ENCODE data around the gene TRIM52. TPM values are rescaled to one million over a fixed set of nuclear protein-coding genes. Genes with fewer than 3 reads are reported as not detected.
"Not testable (repeated sequence)": the region's sequence is repeated elsewhere in the genome, so short reads cannot be mapped to it uniquely, and the experiment has no call there.

The TRIM52 gene
- total and polyA plus RNA-seq, 9 of the 15 experiments (the other 6 are each of a cell fraction or from before 2014, with no cell fraction given) = 3.3 to 21.9 (median 13.5) TPM

DNA sequence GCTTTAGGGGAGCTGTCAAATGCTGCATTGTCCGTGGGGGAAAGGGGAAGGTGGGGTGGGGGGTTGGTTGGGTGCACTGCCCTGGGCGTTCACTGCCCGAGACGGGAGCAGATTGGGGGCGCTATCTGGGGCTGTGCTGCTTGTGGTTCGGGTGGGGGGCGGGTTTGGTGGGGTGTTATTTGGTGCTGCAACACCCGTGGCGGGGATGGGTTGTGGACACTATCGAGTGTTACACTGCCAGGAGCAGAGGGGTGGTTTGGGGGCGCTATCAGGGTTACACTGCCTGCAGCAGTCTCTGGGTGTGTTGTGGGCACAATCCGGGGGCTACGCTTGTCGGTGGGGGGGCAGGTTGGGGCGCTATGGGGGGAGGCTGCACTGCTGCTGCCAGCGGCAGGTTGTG is 21.5 kb upstream of the TRIM52 start:
- Histone ChIP-seq H3K4me3 (peak overlapping the region; percentile 86), H3K9ac (ENCODE audit: insufficient read depth in 1 of 2, low read depth in 2 of 2, low read length in 2 of 2) (peak overlapping the region in 1 of 2 experiments; percentile 99; a peak in 2 of 4 replicates), H3K36me3 (ENCODE audit: control insufficient read depth, insufficient read depth, low read length) (peaks cover 41% of the 10 kb centered on the region; the same call in 1 of the 3 replicates), H3K79me2 (ENCODE audit: control insufficient read depth, insufficient read depth, low read length) (peaks cover 72% of the 10 kb centered on the region), H3K4me1 (replicated peaks in 1 of 2; ENCODE audit: control insufficient read depth in 2 of 2, insufficient read depth in 2 of 2, low read length in 2 of 2) (peaks cover 0 to 24% of the 10 kb centered on the region in 2 experiments; a peak in 3 of 5 replicates)
- H3K27ac ChIP-seq (ENCODE audit: extremely low read depth, low read depth, low read length); CTCF ChIA-PET (ENCODE audit: low intra/inter-chr PET ratio); H3K27me3 ChIP-seq (ENCODE audit: control insufficient read depth in 2 of 2, insufficient read depth in 2 of 2, low read length in 2 of 2); H4K20me1 ChIP-seq (replicated peaks; ENCODE audit: control insufficient read depth, insufficient read depth, low read length); H2AFZ ChIP-seq (ENCODE audit: low read depth, low read length); H3K4me2 ChIP-seq (ENCODE audit: insufficient read depth, low read length); ATAC-seq; DNase-seq (ENCODE audit: extremely low read depth in 1 of 4, low spot score in 3 of 4); FAIRE-seq; in situ Hi-C loops (cut with MboI); BruUV-seq (replicated peaks); H3K9me1 ChIP-seq (ENCODE audit: control insufficient read depth, insufficient read depth, low read length); intact Hi-C loops (cut with micrococcal nuclease); H3K9me3 ChIP-seq (replicated peaks; ENCODE audit: control insufficient read depth, insufficient read depth, low read depth, low read length): not testable (repeated sequence)
- WGBS (ENCODE audit: insufficient coverage, low coverage, missing lambda C conversion rate) = 26% methylated on average over 8 of the region's 16 CpGs
- POLR2A ChIA-PET = interaction anchor here (0.5 kb wide), 1 partner anchor 770 kb away, joined by 4 read pairs; no protein-coding TSS in a partner anchor

DNA sequence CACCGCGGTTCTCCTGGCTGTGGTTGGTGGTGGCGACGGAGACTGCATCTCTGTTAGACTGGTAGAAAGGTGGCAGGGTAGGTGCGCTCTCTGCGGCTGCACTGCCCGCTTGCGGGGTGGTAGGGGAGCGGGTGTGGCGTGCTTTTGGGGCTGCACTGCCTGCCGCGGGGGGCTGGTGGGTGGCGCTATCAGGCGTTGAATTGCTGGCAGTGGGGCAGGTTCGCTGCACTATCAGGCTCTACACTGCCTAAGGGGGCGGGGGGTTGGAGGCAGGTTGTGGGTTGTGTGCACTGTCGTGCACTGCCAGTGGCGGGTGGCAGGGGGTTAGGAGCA is 21.0 kb upstream of the TRIM52 start:
- peak overlapping the region; percentile 86 for H3K4me3 ChIP-seq
- no peak overlapping the region for H2AFZ ChIP-seq (ENCODE audit: low read depth, low read length)
- ATAC-seq (peak; percentile 23), FAIRE-seq (no peak), DNase-seq (ENCODE audit: extremely low read depth in 1 of 4, low spot score in 3 of 4) (peak in 2 of 4 experiments; percentile 37 to 41)
- ChIA-PET POLR2A (interaction anchor here (0.5 to 1.7 kb wide), 9 partner anchors 11 to 769 kb away, joined by 3 to 10 read pairs (median 3); partner anchors contain the start of gene RACK1), CTCF (ENCODE audit: low intra/inter-chr PET ratio) (no interaction called here)
- in situ Hi-C loops (cut with MboI) (no loop called here), intact Hi-C loops (cut with micrococcal nuclease) (no loop called here)
- H3K79me2 ChIP-seq (ENCODE audit: control insufficient read depth, insufficient read depth, low read length) = peaks cover 68% of the 10 kb centered on the region
- H3K27ac ChIP-seq (ENCODE audit: extremely low read depth, low read depth, low read length) = peak overlapping the region; percentile 98; the same call in 2 of the 3 replicates
- no peaks in the 10 kb centered on the region for H3K27me3 ChIP-seq (ENCODE audit: control insufficient read depth in 2 of 2, insufficient read depth in 2 of 2, low read length in 2 of 2)
- WGBS (ENCODE audit: insufficient coverage, low coverage, missing lambda C conversion rate) = 5% methylated on average over 14 of the region's 18 CpGs
- H4K20me1 ChIP-seq (replicated peaks; ENCODE audit: control insufficient read depth, insufficient read depth, low read length) = peaks cover 5% of the 10 kb centered on the region; the same call in 1 of the 2 replicates
- peaks cover 37% of the 10 kb centered on the region; the same call in 1 of the 3 replicates for H3K36me3 ChIP-seq (ENCODE audit: control insufficient read depth, insufficient read depth, low read length)
- H3K9ac ChIP-seq (ENCODE audit: insufficient read depth in 1 of 2, low read depth in 2 of 2, low read length in 2 of 2) = peak overlapping the region; percentile 89 to 99; a peak in 3 of 4 replicates
- peaks cover 0 to 24% of the 10 kb centered on the region in 2 experiments; a peak in 3 of 5 replicates for H3K4me1 ChIP-seq (replicated peaks in 1 of 2; ENCODE audit: control insufficient read depth in 2 of 2, insufficient read depth in 2 of 2, low read length in 2 of 2)
- BruUV-seq (replicated peaks) = no TSS peak
- no peaks in the 10 kb centered on the region for H3K9me1 ChIP-seq (ENCODE audit: control insufficient read depth, insufficient read depth, low read length)
- peak overlapping the region; percentile 97 for H3K4me2 ChIP-seq (ENCODE audit: insufficient read depth, low read length)
- no peaks in the 10 kb centered on the region for H3K9me3 ChIP-seq (replicated peaks; ENCODE audit: control insufficient read depth, insufficient read depth, low read depth, low read length)
- TF ChIP-seq, protein P1, sequence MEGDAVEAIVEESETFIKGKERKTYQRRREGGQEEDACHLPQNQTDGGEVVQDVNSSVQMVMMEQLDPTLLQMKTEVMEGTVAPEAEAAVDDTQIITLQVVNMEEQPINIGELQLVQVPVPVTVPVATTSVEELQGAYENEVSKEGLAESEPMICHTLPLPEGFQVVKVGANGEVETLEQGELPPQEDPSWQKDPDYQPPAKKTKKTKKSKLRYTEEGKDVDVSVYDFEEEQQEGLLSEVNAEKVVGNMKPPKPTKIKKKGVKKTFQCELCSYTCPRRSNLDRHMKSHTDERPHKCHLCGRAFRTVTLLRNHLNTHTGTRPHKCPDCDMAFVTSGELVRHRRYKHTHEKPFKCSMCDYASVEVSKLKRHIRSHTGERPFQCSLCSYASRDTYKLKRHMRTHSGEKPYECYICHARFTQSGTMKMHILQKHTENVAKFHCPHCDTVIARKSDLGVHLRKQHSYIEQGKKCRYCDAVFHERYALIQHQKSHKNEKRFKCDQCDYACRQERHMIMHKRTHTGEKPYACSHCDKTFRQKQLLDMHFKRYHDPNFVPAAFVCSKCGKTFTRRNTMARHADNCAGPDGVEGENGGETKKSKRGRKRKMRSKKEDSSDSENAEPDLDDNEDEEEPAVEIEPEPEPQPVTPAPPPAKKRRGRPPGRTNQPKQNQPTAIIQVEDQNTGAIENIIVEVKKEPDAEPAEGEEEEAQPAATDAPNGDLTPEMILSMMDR (IDR thresholded peaks at IDR 0.05 in 2 of 3, conservative IDR thresholded peaks at IDR 0.05 in 1 of 3; ENCODE audit: insufficient read depth in 2 of 3, low read depth in 1 of 3, low read length in 3 of 3) = 0 out of 6 replicates have a peak, but pooled peaks of 1 of the 3 experiments have one; percentile 19
- no peak for TF ChIP-seq MCM7 (IDR thresholded peaks at IDR 0.05)
- TF ChIP-seq KDM5B (IDR thresholded peaks at IDR 0.05; ENCODE audit: insufficient replicate concordance, low read depth, low read length) = no peak
- TF ChIP-seq, protein P2, sequence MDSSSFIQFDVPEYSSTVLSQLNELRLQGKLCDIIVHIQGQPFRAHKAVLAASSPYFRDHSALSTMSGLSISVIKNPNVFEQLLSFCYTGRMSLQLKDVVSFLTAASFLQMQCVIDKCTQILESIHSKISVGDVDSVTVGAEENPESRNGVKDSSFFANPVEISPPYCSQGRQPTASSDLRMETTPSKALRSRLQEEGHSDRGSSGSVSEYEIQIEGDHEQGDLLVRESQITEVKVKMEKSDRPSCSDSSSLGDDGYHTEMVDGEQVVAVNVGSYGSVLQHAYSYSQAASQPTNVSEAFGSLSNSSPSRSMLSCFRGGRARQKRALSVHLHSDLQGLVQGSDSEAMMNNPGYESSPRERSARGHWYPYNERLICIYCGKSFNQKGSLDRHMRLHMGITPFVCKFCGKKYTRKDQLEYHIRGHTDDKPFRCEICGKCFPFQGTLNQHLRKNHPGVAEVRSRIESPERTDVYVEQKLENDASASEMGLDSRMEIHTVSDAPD (CRISPR knock-in tag; IDR thresholded peaks at IDR 0.05) = no peak
- TF ChIP-seq FOXJ3 (CRISPR knock-in tag; IDR thresholded peaks at IDR 0.05) = no peak
- TF ChIP-seq MXI1 (IDR thresholded peaks at IDR 0.05; ENCODE audit: low read depth, low read length) = no peak
- TF ChIP-seq POLR2AphosphoS5 (IDR thresholded peaks at IDR 0.05; ENCODE audit: control insufficient read depth, insufficient read depth, low read depth, low read length) = no peak
- TF ChIP-seq, protein P3, sequence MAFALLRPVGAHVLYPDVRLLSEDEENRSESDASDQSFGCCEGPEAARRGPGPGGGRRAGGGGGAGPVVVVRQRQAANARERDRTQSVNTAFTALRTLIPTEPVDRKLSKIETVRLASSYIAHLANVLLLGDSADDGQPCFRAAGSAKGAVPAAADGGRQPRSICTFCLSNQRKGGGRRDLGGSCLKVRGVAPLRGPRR (CRISPR knock-in tag; IDR thresholded peaks at IDR 0.05) = no peak
- no peak for TF ChIP-seq ZNF444 (CRISPR knock-in tag; IDR thresholded peaks at IDR 0.05)
- TF ChIP-seq RBFOX2 (IDR thresholded peaks at IDR 0.05; ENCODE audit: low read depth, low read length) = peak; percentile 17
